SK-N-SH treated with all-trans-retinoic acid at 6 μM for 48 hours (cell line): ENCODE results near the gene SLC6A9.

Experiments used
- ATAC-seq: fragments of 200-7000 bp; cut with Tn5 transposase; 3 replicates; pipeline ENCODE4 v1.9.1; 2020; ENCODE audit warnings: mild to moderate bottlenecking, moderate library complexity
- ARNTL ChIP-seq: fragments of 450-650 bp; formaldehyde crosslinking; IDR thresholded peaks from 2 replicates; pipeline ENCODE4 v1.5.0; 2020; ENCODE audit warnings: low read depth, mild to moderate bottlenecking, moderate library complexity, borderline replicate concordance
- BACH2 ChIP-seq: fragments of 250-450 bp; sonication (Bioruptor Pico); IDR thresholded peaks from 2 replicates; pipeline ENCODE4 v1.9.0; 2021; ENCODE audit warnings: mild to moderate bottlenecking, borderline replicate concordance
- CSDC2 ChIP-seq: fragments of 250-450 bp; sonication (Bioruptor Pico); IDR thresholded peaks from 2 replicates; pipeline ENCODE4 v1.5.0; 2020; ENCODE audit warnings: mild to moderate bottlenecking, moderate library complexity
- CSRNP3 ChIP-seq: fragments of 250-450 bp; sonication (Bioruptor Pico); IDR thresholded peaks from 2 replicates; pipeline ENCODE4 v1.5.1; 2021; ENCODE audit warnings: mild to moderate bottlenecking, moderate library complexity
- GLIS3 ChIP-seq: fragments of 250-450 bp; sonication (Bioruptor Pico); IDR thresholded peaks from 2 replicates; pipeline ENCODE4 v1.5.0; 2020; ENCODE audit warnings: mild to moderate bottlenecking, moderate library complexity
- ISL1 ChIP-seq: fragments of 250-450 bp; sonication (Bioruptor Pico); IDR thresholded peaks from 2 replicates; pipeline ENCODE4 v2.1.2; 2022; ENCODE audit warnings: mild to moderate bottlenecking, moderate library complexity
- PATZ1 ChIP-seq: fragments of 250-450 bp; sonication (Bioruptor Pico); IDR thresholded peaks from 2 replicates; pipeline ENCODE4 v1.8.0; 2020; ENCODE audit warnings: mild to moderate bottlenecking, moderate library complexity, borderline replicate concordance
- PPARA ChIP-seq: fragments of 250-450 bp; sonication (Bioruptor Pico); IDR thresholded peaks from 2 replicates; pipeline ENCODE4 v1.5.0; 2020; ENCODE audit warnings: mild to moderate bottlenecking, borderline replicate concordance
- RARB ChIP-seq: fragments of 250-450 bp; sonication (Bioruptor Pico); IDR thresholded peaks from 2 replicates; pipeline ENCODE4 v1.8.0; 2021; ENCODE audit warnings: mild to moderate bottlenecking, moderate library complexity
- TCF4 ChIP-seq: fragments of 250-450 bp; sonication (Bioruptor Pico); IDR thresholded peaks from 2 replicates; pipeline ENCODE4 v1.8.0; 2021; ENCODE audit warnings: mild to moderate bottlenecking, moderate library complexity, borderline replicate concordance
- TOX ChIP-seq: fragments of 250-450 bp; sonication (Bioruptor Pico); IDR thresholded peaks from 2 replicates; pipeline ENCODE4 v1.8.0; 2021; ENCODE audit warnings: mild to moderate bottlenecking, moderate library complexity, borderline replicate concordance
- TSHZ2 ChIP-seq: fragments of 250-450 bp; sonication (Bioruptor Pico); IDR thresholded peaks from 2 replicates; pipeline ENCODE4 v1.5.0; 2020; ENCODE audit warnings: mild to moderate bottlenecking, moderate library complexity
- ZFP30 ChIP-seq: fragments of 450-650 bp; formaldehyde crosslinking; IDR thresholded peaks from 2 replicates; pipeline ENCODE4 v1.5.0; 2022; ENCODE audit warnings: mild to moderate bottlenecking, moderate library complexity
- ZNF565 ChIP-seq: fragments of 450-650 bp; formaldehyde crosslinking; conservative IDR thresholded peaks from 2 replicates; pipeline ENCODE4 v1.5.0; 2020; ENCODE audit warnings: low read depth, mild to moderate bottlenecking, moderate library complexity
- ZNF70 ChIP-seq: fragments of 450-650 bp; formaldehyde crosslinking; IDR thresholded peaks from 2 replicates; pipeline ENCODE4 v1.5.0; 2020; ENCODE audit warnings: mild to moderate bottlenecking, moderate library complexity
- ZNF8 ChIP-seq: fragments of 450-650 bp; formaldehyde crosslinking; IDR thresholded peaks from 2 replicates; pipeline ENCODE4 v1.5.0; 2020; ENCODE audit warnings: mild to moderate bottlenecking, moderate library complexity

Gene SLC6A9

GRCh38 chr1:43993206-43993914 is 37.9 kb downstream of the SLC6A9 start:
- ATAC-seq: no peak
- no peak for TF ChIP-seq ZNF565
- no peak for TF ChIP-seq ZFP30 (CRISPR knock-in tag)
- TF ChIP-seq CSRNP3 (CRISPR knock-in tag): no peak
- no peak for TF ChIP-seq GLIS3 (CRISPR knock-in tag)
- no peak for TF ChIP-seq TCF4 (CRISPR knock-in tag)
- TF ChIP-seq ZNF8 (CRISPR knock-in tag): no peak
- no peak for TF ChIP-seq CSDC2 (CRISPR knock-in tag)
- TF ChIP-seq TSHZ2 (CRISPR knock-in tag): no peak
- no peak for TF ChIP-seq ISL1 (CRISPR knock-in tag)

- TF ChIP-seq RARB (CRISPR knock-in tag): no peak
- no peak for ATAC-seq
Measured at GRCh38 chr1:43992232-43992995, 38.8 kb downstream of the SLC6A9 start.

GRCh38 chr1:43991476-43992231 is 39.6 kb downstream of the SLC6A9 start, which contains the start of gene CCDC24:
Gene CCDC24 (plus strand): TSS chr1:43991599. CDS start chr1:43991879, 280 bp downstream.
- TF ChIP-seq RARB (CRISPR knock-in tag) (no peak), PATZ1 (CRISPR knock-in tag) (no peak), PPARA (no peak), ARNTL (peak; percentile 84; the same call in 1 of the 2 replicates), BACH2 (CRISPR knock-in tag) (no peak), TOX (no peak), CSDC2 (CRISPR knock-in tag) (no peak)

GRCh38 chr1:43991200-43991475 is 40.1 kb downstream of the SLC6A9 start:
- ATAC-seq: peak; percentile 53
- no peak for TF ChIP-seq RARB (CRISPR knock-in tag)
- TF ChIP-seq PPARA: no peak

More at GRCh38 chr1:43991476-43992231, 39.6 kb downstream of the SLC6A9 start, which contains the start of gene CCDC24:
- ATAC-seq: peak; percentile 84

- ATAC-seq: peak; percentile 6
- TF ChIP-seq ARNTL (no peak), ZNF70 (CRISPR knock-in tag) (no peak)
Measured at GRCh38 chr1:43990271-43991199, 40.7 kb downstream of the SLC6A9 start.
